ENCODE results near the gene TBXA2R.
"Not testable (repeated sequence)": the region's sequence is repeated elsewhere in the genome, so short reads cannot be mapped to it uniquely, and the experiment has no call there.

TBXA2R gene

DNA sequence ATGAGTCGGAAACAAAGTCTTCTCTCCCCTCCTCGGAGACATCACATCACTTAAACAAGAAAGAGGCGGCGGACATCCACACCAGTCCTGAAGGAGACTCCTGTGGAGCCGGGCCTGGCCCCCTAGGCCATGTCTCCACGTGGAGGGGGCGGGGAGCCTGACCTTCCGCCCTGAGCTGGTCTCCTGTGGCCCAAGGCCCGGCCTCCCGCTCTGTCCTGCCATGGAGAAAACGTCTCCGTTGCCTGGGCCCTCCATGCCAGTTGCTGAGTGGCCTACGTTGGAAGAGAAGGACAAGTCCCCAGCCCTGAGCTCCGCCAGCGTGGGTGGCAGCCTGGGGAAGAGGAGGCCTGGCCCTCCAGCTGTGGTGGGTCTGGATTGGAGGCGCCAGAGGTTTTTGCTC is 25.4 kb upstream of the TBXA2R start:
- TF ChIP-seq YY1 (IDR thresholded peaks at IDR 0.05; ENCODE audit: insufficient read depth, insufficient read length), result no peak
- no peak for TF ChIP-seq ZNF274 (IDR thresholded peaks at IDR 0.05; ENCODE audit: low read depth, low read length)
- no peak for TF ChIP-seq SUZ12 (IDR thresholded peaks at IDR 0.05; ENCODE audit: extremely low read depth, insufficient read depth, insufficient read length)
- DNase-seq (ENCODE audit: low read depth, low spot score), result no peak
- no peak overlapping the region for H3K4me3 ChIP-seq (ENCODE audit: insufficient read length, low read depth)
- no peaks in the 10 kb centered on the region for H3K9me3 ChIP-seq (ENCODE audit: insufficient read depth, low read length)
- no peak overlapping the region for H3K9ac ChIP-seq (ENCODE audit: insufficient read length, low read depth)
- peaks cover 2% of the 10 kb centered on the region for H3K4me1 ChIP-seq (ENCODE audit: insufficient read depth, insufficient read length)
- H3K36me3 ChIP-seq (ENCODE audit: insufficient read depth, insufficient read length, low read length), result peaks cover 52% of the 10 kb centered on the region
- no peaks in the 10 kb centered on the region for H3K27me3 ChIP-seq (ENCODE audit: insufficient read depth, insufficient read length)

DNA sequence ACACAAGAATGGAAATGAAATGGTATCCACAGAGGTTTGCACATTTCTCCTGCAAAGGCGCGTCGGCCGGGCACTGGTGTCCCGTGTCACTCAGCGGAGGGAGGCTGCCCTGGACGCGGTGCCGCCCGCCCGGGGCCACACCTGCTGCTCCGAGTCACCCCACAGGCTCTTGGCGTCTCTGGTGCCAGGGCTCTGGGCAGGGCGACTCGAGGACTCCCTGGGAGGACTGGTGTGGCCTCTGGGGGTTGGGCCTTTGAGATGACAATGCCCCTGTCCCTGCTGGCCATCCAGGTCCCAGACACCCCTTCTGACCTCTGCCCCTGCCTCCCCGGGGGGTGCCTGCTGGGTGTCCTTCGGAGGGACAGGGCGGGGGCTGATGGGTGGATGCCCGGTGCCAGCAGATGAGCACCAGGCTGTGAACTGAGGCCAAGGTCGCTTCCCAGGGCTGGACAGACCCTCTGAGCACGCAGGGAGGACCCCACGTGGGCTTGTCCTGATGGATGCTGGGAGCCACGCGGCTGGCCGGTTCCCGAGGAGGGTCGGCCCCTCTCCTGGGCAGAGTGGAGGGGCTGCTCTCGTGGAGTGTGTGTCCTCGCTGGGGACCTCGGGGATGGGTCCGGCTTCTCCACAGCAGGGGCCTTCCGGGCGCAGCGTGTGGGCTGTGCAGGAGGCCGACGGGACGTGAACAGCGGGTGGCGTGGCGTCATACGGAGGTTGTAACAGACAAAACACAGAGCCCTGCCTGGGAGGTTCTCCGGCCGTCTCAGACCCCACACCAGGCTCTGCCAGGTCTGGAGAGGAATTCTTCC is 24.6 kb upstream of the TBXA2R start:
- Histone ChIP-seq H3K9me3 (ENCODE audit: insufficient read depth, low read length) (no peaks in the 10 kb centered on the region), H3K4me3 (ENCODE audit: insufficient read length, low read depth) (no peak overlapping the region), H3K4me1 (ENCODE audit: insufficient read depth, insufficient read length) (peaks cover 2% of the 10 kb centered on the region), H3K27me3 (ENCODE audit: insufficient read depth, insufficient read length) (no peaks in the 10 kb centered on the region), H3K36me3 (ENCODE audit: insufficient read depth, insufficient read length, low read length) (peaks cover 44% of the 10 kb centered on the region), H3K9ac (ENCODE audit: insufficient read length, low read depth) (no peak overlapping the region)
- TF ChIP-seq YY1 (IDR thresholded peaks at IDR 0.05; ENCODE audit: insufficient read depth, insufficient read length), result no peak
- TF ChIP-seq SUZ12 (IDR thresholded peaks at IDR 0.05; ENCODE audit: extremely low read depth, insufficient read depth, insufficient read length), result no peak
- TF ChIP-seq ZNF274 (IDR thresholded peaks at IDR 0.05; ENCODE audit: low read depth, low read length), result no peak
- no peak for DNase-seq (ENCODE audit: low read depth, low spot score)

DNA sequence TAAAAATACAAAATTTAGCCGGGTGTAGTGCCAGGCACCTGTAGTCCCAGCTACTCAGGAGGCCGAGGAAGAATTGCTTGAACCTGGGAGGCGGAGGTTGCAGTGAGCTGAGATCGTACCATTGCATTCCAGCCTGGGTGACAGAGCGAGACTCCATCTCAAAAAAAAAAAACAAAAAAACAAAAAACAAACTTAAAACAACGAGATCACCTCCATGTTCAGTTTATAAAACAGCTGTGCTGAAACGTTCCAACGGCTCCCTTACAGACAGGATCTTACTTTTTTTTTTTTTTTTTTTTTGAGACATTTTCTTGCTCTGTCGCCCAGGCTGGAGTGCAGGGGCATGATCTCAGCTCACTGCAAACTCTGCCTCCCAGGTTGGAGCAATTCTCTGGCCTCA is 22.1 kb upstream of the TBXA2R start:
- H3K27me3 ChIP-seq (ENCODE audit: insufficient read depth, insufficient read length); DNase-seq (ENCODE audit: low read depth, low spot score); H3K9ac ChIP-seq (ENCODE audit: insufficient read length, low read depth); H3K9me3 ChIP-seq (ENCODE audit: insufficient read depth, low read length); H3K4me3 ChIP-seq (ENCODE audit: insufficient read length, low read depth); H3K4me1 ChIP-seq (ENCODE audit: insufficient read depth, insufficient read length): not testable (repeated sequence)
- peaks cover 41% of the 10 kb centered on the region for H3K36me3 ChIP-seq (ENCODE audit: insufficient read depth, insufficient read length, low read length)

DNA sequence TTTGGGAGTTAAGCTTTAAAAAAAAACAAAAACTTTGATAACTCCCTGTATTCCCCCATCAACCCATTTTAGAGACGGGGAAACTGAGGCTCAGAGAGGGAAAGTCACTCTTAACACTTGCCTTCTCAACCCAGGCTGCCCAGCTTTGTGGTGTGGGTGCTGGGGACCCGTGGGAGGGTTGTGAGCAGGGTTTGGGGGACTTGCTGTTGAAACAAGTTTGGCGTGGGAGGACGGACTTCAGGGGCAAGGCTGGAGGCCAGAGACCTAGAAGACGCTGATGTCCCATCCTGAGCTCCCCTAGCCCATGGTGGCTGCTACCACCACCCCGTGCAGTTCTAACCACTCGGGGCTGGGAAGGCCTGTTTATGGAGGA is 20.7 kb upstream of the TBXA2R start:
- no peak for DNase-seq (ENCODE audit: low read depth, low spot score)
- Histone ChIP-seq H3K9ac (ENCODE audit: insufficient read length, low read depth) (no peak overlapping the region), H3K9me3 (ENCODE audit: insufficient read depth, low read length) (no peaks in the 10 kb centered on the region), H3K36me3 (ENCODE audit: insufficient read depth, insufficient read length, low read length) (peaks cover 40% of the 10 kb centered on the region), H3K4me1 (ENCODE audit: insufficient read depth, insufficient read length) (peaks cover 4% of the 10 kb centered on the region), H3K4me3 (ENCODE audit: insufficient read length, low read depth) (no peak overlapping the region), H3K27me3 (ENCODE audit: insufficient read depth, insufficient read length) (no peaks in the 10 kb centered on the region)
- TF ChIP-seq SUZ12 (IDR thresholded peaks at IDR 0.05; ENCODE audit: extremely low read depth, insufficient read depth, insufficient read length) (no peak), YY1 (IDR thresholded peaks at IDR 0.05; ENCODE audit: insufficient read depth, insufficient read length) (no peak), ZNF274 (IDR thresholded peaks at IDR 0.05; ENCODE audit: low read depth, low read length) (no peak)

DNA sequence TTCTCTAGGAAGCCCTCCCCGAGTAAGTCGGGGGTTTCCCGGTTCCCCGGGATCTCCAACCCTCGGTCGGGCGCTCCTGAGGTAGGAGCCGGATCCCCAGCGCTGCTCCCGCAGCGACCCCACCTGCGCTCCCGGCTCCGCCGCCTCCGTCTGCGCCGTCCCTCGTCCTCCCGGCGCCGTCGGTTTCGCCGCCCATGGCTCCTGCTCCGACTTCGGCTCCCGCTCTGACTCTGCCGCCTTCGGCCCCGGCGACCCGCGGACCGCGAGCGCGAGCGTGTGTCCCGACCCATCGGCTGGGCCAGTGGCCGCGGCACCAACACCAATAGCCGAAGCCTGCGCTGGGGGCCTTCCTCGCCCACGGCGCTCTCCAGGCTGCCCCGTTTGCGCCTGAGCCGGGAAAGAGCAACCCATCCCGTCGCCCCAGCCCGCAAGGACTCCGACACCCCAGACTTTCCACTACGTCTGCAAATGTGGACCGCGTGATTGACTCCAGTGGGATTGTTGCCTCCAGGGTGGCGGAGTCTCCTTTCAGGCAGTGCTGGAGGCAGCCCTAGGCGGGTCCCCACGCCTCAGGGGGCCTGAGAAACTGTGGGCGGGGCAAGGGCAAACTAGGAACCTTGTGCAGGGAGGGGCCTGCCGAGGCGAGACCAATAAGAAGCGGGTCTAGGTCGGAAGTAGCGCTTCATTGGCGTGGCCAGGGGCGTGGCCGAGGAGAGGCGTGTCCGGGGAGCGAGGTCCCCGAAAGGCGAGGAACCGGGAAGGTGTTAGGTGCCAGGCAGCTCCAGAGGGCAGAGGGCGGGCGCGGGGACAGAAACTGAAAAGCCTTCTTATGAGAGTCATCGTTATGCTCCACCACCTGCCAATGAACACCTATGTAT is 20.0 kb upstream of the TBXA2R start, which contains the start of gene CACTIN:
Gene CACTIN, minus strand, starts transcription at position 318 of the 878 bp plus-strand sequence. Its CDS starts 28 bp downstream, at position 290.
- H3K36me3 ChIP-seq (ENCODE audit: insufficient read depth, insufficient read length, low read length), result peaks cover 40% of the 10 kb centered on the region
- peak within 1 kb of the TSS; percentile 93 for H3K9ac ChIP-seq (ENCODE audit: insufficient read length, low read depth)
- peak; percentile 97 for DNase-seq (ENCODE audit: low read depth, low spot score)
- TF ChIP-seq YY1 (IDR thresholded peaks at IDR 0.05; ENCODE audit: insufficient read depth, insufficient read length), result no peak
- peak within 1 kb of the TSS; percentile 94 for H3K4me3 ChIP-seq (ENCODE audit: insufficient read length, low read depth)
- peaks cover 4% of the 10 kb centered on the region for H3K4me1 ChIP-seq (ENCODE audit: insufficient read depth, insufficient read length)
- no peaks in the 10 kb centered on the region for H3K9me3 ChIP-seq (ENCODE audit: insufficient read depth, low read length)
- H3K27me3 ChIP-seq (ENCODE audit: insufficient read depth, insufficient read length), result no peaks in the 10 kb centered on the region

DNA sequence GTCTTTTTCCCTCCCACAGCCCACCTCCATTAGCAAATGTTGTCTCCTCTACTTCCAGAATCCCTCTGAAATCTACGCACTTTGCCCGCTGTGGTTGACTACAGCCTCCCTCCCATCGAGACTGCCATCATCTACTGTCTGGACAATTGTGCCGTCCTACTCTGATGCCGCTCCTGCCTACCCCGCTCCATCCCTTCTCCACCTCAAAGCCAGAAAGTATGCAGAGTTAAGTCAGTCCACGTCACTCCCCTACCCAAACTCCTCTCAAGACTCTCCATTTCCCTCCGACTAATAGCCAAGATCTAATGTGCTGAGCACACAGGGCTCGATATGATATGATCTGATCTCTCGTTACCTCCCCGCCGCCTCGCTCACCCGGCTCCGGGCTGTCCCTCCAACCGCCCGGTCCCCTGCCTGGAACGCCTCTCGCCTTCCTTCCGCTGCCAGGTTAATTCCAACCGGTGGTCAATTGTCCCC is 19.4 kb upstream of the TBXA2R start:
- Histone ChIP-seq H3K9ac (ENCODE audit: insufficient read length, low read depth) (peak overlapping the region; percentile 93), H3K36me3 (ENCODE audit: insufficient read depth, insufficient read length, low read length) (peaks cover 40% of the 10 kb centered on the region), H3K27me3 (ENCODE audit: insufficient read depth, insufficient read length) (no peaks in the 10 kb centered on the region), H3K4me1 (ENCODE audit: insufficient read depth, insufficient read length) (peaks cover 4% of the 10 kb centered on the region), H3K4me3 (ENCODE audit: insufficient read length, low read depth) (peak overlapping the region; percentile 94), H3K9me3 (ENCODE audit: insufficient read depth, low read length) (no peaks in the 10 kb centered on the region)
- no peak for TF ChIP-seq SUZ12 (IDR thresholded peaks at IDR 0.05; ENCODE audit: extremely low read depth, insufficient read depth, insufficient read length)
- TF ChIP-seq YY1 (IDR thresholded peaks at IDR 0.05; ENCODE audit: insufficient read depth, insufficient read length), result no peak
- TF ChIP-seq ZNF274 (IDR thresholded peaks at IDR 0.05; ENCODE audit: low read depth, low read length), result no peak
- DNase-seq (ENCODE audit: low read depth, low spot score), result no peak

DNA sequence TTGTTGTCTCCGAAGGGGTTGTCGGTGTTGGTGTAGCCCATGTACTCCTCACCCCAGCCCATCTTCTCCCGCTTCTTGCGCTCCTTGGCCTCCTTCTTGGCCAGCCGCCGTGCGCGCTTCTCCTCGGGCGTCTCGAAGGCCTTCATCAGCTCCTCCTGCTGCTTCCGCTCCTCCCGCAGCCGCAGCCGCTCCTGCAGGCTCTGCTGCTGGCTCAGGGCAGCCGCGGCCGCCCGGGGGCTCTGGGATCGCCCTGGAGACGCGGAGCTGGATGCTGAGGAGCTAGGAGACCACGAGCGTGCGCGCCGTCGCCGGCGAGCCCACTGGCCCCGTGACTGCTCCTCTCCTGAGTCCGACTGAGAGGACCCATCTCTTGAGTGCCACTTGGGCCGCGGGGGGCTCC is 17.0 kb upstream of the TBXA2R start:
- no peak overlapping the region for H3K9ac ChIP-seq (ENCODE audit: insufficient read length, low read depth)
- no peaks in the 10 kb centered on the region for H3K9me3 ChIP-seq (ENCODE audit: insufficient read depth, low read length)
- peaks cover 10% of the 10 kb centered on the region for H3K4me1 ChIP-seq (ENCODE audit: insufficient read depth, insufficient read length)
- no peak overlapping the region for H3K4me3 ChIP-seq (ENCODE audit: insufficient read length, low read depth)
- peaks cover 56% of the 10 kb centered on the region for H3K36me3 ChIP-seq (ENCODE audit: insufficient read depth, insufficient read length, low read length)
- no peaks in the 10 kb centered on the region for H3K27me3 ChIP-seq (ENCODE audit: insufficient read depth, insufficient read length)
- DNase-seq (ENCODE audit: low read depth, low spot score), result no peak
- no peak for TF ChIP-seq SUZ12 (IDR thresholded peaks at IDR 0.05; ENCODE audit: extremely low read depth, insufficient read depth, insufficient read length)
- TF ChIP-seq YY1 (IDR thresholded peaks at IDR 0.05; ENCODE audit: insufficient read depth, insufficient read length), result no peak
- no peak for TF ChIP-seq ZNF274 (IDR thresholded peaks at IDR 0.05; ENCODE audit: low read depth, low read length)

All from NT2/D1 (cell line).